HEK293 (cell line): ENCODE results near the gene TIMM17B.

Source experiments
- ZBTB44 ChIP-seq: fragments of 450-650 bp; IDR thresholded peaks from 2 replicates; pipeline ENCODE4 v1.5.1; 2018; ENCODE audit warnings: missing biosample characterization, mild to moderate bottlenecking, missing genetic modification characterization
- ZNF148 ChIP-seq: fragments of 450-650 bp; formaldehyde crosslinking; IDR thresholded peaks from 2 replicates; pipeline ENCODE4 v1.5.0; 2017; ENCODE audit warnings: missing biosample characterization, missing genetic modification characterization, borderline replicate concordance
- ZNF623 ChIP-seq: fragments of 450-650 bp; formaldehyde crosslinking; IDR thresholded peaks from 2 replicates; pipeline ENCODE4 v1.5.1; 2016; ENCODE audit warnings: missing biosample characterization, missing genetic modification characterization
- ZNF837 ChIP-seq: fragments of 450-650 bp; formaldehyde crosslinking; IDR thresholded peaks from 2 replicates; pipeline ENCODE4 v1.5.1; 2016; ENCODE audit warnings: missing biosample characterization, missing genetic modification characterization

The TIMM17B gene

GRCh38 chrX:48848847-48849246 is 48.7 kb downstream of the TIMM17B start (continued):
- TF ChIP-seq ZNF148 (tag by site-specific recombination) (no peak), ZNF623 (no peak), ZBTB44 (tag by site-specific recombination) (no peak), ZNF837 (tag by site-specific recombination) (no peak)
